K562 (cell line): ENCODE measurements around the gene SPHK2. TPM values are rescaled to one million over a fixed set of nuclear protein-coding genes. Genes with fewer than 3 reads are reported as not detected.

ENCODE experiments used
- CEBPB ChIP-seq: fragments of 450-650 bp; IDR thresholded peaks from 2 replicates; pipeline ENCODE4 v1.6.1; 2016; ENCODE audit warnings: missing genetic modification characterization, missing compliant biosample characterization
- HDAC6 ChIP-seq: IDR thresholded peaks from 2 replicates; pipeline ENCODE4 v1.6.1; 2012; ENCODE audit warnings: low read depth, mild to moderate bottlenecking, control low read depth, inconsistent platforms, low read length, moderate library complexity
- NCOA1 ChIP-seq: fragments of 450-650 bp; IDR thresholded peaks from 2 replicates; pipeline ENCODE4 v1.6.1; 2016; ENCODE audit warnings: low read depth
- PTTG1 ChIP-seq: fragments of 450-650 bp; IDR thresholded peaks from 2 replicates; pipeline ENCODE4 v1.6.1; 2016; ENCODE audit warnings: low read depth, mild to moderate bottlenecking, missing genetic modification characterization, missing compliant biosample characterization
- polyA plus RNA-seq, 8 experiments: library from polyadenylated mRNA; depleted of rRNA in 4 of 8; stranded (reverse) in 5 of 8; unstranded in 3 of 8; fragments of >200 nt; fragmentation: Nextera tagmentation in 2 of 8; fragmentation: Illumina TruSeq in 1 of 8; extraction: Ambion mirVana in 2 of 8; extraction: Trizol in 1 of 8; gene quantifications; 2 replicates each; pipeline versions ENCODE4 v1.2.1 to v1.2.3, GENCODE V29; 2011 to 2014; ENCODE audit warnings: inconsistent platforms in 1 of 8, missing spikeins in 1 of 8
- total RNA-seq, 7 experiments: library from RNA; depleted of rRNA in 6 of 7; stranded (reverse); fragments of >200 nt in 6 of 7; fragmentation: Illumina TruSeq in 2 of 7; extraction: Trizol in 2 of 7; gene quantifications; 2 replicates each; pipeline versions ENCODE4 v1.2.1 to v1.2.3, GENCODE V29; 2011 to 2021; ENCODE audit warnings: low replicate concordance in 1 of 7
- TF ChIP-seq, protein P1 (sequence below): IDR thresholded peaks from 2 replicates; pipeline ENCODE4 v1.6.1; 2014; ENCODE audit warnings: antibody characterized with exemption
- TF ChIP-seq, protein P2 (sequence below): sonication (generic); formaldehyde crosslinking; IDR thresholded peaks from 2 replicates; pipeline ENCODE4 v1.8.1; 2023; ENCODE audit warnings: mild to moderate bottlenecking, missing genetic modification reagents, moderate library complexity
- TF ChIP-seq, protein P3 (sequence below): fragments of 450-650 bp; IDR thresholded peaks from 2 replicates; pipeline ENCODE4 v1.6.1; 2016; ENCODE audit warnings: mild to moderate bottlenecking, moderate library complexity
- TF ChIP-seq, protein P4 (sequence below): fragments of 450-650 bp; IDR thresholded peaks from 2 replicates; pipeline ENCODE4 v1.6.1; 2017; ENCODE audit warnings: mild to moderate bottlenecking, moderate library complexity
- TF ChIP-seq, protein P5 (sequence below): fragments of 250-450 bp; sonication (Bioruptor Pico); IDR thresholded peaks from 2 replicates; pipeline ENCODE4 v1.5.1; 2021; ENCODE audit warnings: mild to moderate bottlenecking

The SPHK2 gene
- total and polyA plus RNA-seq, 9 of the 15 experiments (the other 6 are each of a cell fraction or from before 2014, with no cell fraction given), result 0.10 to 15.2 (median 2.9) TPM

DNA sequence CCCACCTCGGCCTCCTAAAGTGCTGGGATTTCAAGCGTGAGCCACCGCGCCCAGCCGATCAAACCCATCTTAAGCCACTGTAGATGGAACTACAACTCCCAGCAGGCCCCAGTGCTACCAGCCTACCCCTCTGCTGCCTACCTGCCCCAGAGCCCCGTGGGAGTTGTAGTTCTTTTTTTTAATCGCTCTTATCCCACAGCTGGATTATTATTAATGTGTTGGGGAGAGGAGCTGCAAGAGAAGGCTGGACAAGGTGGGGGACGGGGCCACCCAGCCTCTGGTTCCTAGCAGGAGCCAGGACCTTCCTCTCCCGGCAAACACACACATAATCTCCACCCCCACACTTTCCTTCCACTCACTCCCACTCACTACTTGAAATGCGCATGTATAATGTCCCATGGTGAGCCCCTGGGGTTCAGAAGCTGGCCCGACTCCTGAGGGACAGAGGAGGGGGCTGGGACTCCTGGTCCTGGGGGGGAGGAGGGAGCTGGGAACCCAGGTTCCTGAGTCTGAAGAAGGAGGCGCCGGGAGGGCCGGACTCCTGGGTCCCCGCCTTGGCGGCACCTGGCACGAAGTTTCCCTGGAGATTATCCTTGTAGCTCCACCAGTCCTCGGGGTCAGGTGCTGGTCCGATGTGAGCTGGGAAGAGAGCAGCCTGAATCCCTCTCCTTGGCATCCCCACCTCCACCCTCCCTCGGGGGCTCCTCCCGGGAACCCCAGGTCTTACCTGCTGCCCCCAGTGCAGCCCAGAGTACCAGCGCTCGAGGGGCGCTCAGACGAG is 25.7 kb downstream of the SPHK2 start (continued):
- no peak for TF ChIP-seq NCOA1
- TF ChIP-seq, protein P1, sequence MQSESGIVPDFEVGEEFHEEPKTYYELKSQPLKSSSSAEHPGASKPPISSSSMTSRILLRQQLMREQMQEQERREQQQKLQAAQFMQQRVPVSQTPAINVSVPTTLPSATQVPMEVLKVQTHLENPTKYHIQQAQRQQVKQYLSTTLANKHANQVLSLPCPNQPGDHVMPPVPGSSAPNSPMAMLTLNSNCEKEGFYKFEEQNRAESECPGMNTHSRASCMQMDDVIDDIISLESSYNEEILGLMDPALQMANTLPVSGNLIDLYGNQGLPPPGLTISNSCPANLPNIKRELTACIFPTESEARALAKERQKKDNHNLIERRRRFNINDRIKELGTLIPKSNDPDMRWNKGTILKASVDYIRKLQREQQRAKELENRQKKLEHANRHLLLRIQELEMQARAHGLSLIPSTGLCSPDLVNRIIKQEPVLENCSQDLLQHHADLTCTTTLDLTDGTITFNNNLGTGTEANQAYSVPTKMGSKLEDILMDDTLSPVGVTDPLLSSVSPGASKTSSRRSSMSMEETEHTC, result no peak
- TF ChIP-seq, protein P2, sequence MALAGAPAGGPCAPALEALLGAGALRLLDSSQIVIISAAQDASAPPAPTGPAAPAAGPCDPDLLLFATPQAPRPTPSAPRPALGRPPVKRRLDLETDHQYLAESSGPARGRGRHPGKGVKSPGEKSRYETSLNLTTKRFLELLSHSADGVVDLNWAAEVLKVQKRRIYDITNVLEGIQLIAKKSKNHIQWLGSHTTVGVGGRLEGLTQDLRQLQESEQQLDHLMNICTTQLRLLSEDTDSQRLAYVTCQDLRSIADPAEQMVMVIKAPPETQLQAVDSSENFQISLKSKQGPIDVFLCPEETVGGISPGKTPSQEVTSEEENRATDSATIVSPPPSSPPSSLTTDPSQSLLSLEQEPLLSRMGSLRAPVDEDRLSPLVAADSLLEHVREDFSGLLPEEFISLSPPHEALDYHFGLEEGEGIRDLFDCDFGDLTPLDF (CRISPR knock-in tag), result no peak
- TF ChIP-seq, protein P3, sequence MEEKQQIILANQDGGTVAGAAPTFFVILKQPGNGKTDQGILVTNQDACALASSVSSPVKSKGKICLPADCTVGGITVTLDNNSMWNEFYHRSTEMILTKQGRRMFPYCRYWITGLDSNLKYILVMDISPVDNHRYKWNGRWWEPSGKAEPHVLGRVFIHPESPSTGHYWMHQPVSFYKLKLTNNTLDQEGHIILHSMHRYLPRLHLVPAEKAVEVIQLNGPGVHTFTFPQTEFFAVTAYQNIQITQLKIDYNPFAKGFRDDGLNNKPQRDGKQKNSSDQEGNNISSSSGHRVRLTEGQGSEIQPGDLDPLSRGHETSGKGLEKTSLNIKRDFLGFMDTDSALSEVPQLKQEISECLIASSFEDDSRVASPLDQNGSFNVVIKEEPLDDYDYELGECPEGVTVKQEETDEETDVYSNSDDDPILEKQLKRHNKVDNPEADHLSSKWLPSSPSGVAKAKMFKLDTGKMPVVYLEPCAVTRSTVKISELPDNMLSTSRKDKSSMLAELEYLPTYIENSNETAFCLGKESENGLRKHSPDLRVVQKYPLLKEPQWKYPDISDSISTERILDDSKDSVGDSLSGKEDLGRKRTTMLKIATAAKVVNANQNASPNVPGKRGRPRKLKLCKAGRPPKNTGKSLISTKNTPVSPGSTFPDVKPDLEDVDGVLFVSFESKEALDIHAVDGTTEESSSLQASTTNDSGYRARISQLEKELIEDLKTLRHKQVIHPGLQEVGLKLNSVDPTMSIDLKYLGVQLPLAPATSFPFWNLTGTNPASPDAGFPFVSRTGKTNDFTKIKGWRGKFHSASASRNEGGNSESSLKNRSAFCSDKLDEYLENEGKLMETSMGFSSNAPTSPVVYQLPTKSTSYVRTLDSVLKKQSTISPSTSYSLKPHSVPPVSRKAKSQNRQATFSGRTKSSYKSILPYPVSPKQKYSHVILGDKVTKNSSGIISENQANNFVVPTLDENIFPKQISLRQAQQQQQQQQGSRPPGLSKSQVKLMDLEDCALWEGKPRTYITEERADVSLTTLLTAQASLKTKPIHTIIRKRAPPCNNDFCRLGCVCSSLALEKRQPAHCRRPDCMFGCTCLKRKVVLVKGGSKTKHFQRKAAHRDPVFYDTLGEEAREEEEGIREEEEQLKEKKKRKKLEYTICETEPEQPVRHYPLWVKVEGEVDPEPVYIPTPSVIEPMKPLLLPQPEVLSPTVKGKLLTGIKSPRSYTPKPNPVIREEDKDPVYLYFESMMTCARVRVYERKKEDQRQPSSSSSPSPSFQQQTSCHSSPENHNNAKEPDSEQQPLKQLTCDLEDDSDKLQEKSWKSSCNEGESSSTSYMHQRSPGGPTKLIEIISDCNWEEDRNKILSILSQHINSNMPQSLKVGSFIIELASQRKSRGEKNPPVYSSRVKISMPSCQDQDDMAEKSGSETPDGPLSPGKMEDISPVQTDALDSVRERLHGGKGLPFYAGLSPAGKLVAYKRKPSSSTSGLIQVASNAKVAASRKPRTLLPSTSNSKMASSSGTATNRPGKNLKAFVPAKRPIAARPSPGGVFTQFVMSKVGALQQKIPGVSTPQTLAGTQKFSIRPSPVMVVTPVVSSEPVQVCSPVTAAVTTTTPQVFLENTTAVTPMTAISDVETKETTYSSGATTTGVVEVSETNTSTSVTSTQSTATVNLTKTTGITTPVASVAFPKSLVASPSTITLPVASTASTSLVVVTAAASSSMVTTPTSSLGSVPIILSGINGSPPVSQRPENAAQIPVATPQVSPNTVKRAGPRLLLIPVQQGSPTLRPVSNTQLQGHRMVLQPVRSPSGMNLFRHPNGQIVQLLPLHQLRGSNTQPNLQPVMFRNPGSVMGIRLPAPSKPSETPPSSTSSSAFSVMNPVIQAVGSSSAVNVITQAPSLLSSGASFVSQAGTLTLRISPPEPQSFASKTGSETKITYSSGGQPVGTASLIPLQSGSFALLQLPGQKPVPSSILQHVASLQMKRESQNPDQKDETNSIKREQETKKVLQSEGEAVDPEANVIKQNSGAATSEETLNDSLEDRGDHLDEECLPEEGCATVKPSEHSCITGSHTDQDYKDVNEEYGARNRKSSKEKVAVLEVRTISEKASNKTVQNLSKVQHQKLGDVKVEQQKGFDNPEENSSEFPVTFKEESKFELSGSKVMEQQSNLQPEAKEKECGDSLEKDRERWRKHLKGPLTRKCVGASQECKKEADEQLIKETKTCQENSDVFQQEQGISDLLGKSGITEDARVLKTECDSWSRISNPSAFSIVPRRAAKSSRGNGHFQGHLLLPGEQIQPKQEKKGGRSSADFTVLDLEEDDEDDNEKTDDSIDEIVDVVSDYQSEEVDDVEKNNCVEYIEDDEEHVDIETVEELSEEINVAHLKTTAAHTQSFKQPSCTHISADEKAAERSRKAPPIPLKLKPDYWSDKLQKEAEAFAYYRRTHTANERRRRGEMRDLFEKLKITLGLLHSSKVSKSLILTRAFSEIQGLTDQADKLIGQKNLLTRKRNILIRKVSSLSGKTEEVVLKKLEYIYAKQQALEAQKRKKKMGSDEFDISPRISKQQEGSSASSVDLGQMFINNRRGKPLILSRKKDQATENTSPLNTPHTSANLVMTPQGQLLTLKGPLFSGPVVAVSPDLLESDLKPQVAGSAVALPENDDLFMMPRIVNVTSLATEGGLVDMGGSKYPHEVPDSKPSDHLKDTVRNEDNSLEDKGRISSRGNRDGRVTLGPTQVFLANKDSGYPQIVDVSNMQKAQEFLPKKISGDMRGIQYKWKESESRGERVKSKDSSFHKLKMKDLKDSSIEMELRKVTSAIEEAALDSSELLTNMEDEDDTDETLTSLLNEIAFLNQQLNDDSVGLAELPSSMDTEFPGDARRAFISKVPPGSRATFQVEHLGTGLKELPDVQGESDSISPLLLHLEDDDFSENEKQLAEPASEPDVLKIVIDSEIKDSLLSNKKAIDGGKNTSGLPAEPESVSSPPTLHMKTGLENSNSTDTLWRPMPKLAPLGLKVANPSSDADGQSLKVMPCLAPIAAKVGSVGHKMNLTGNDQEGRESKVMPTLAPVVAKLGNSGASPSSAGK, result no peak
- no peak for TF ChIP-seq HDAC6
- no peak for TF ChIP-seq CEBPB (tag)
- TF ChIP-seq PTTG1 (tag), result no peak
- TF ChIP-seq, protein P4, sequence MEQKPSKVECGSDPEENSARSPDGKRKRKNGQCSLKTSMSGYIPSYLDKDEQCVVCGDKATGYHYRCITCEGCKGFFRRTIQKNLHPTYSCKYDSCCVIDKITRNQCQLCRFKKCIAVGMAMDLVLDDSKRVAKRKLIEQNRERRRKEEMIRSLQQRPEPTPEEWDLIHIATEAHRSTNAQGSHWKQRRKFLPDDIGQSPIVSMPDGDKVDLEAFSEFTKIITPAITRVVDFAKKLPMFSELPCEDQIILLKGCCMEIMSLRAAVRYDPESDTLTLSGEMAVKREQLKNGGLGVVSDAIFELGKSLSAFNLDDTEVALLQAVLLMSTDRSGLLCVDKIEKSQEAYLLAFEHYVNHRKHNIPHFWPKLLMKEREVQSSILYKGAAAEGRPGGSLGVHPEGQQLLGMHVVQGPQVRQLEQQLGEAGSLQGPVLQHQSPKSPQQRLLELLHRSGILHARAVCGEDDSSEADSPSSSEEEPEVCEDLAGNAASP, result no peak
- TF ChIP-seq, protein P5, sequence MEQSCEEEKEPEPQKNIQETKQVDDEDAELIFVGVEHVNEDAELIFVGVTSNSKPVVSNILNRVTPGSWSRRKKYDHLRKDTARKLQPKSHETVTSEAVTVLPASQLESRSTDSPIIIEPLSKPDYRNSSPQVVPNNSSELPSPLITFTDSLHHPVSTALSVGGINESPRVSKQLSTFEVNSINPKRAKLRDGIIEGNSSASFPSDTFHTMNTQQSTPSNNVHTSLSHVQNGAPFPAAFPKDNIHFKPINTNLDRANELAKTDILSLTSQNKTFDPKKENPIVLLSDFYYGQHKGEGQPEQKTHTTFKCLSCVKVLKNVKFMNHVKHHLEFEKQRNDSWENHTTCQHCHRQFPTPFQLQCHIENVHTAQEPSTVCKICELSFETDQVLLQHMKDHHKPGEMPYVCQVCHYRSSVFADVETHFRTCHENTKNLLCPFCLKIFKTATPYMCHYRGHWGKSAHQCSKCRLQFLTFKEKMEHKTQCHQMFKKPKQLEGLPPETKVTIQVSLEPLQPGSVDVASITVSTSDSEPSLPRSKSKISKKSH (CRISPR knock-in tag), result no peak
